SU-DHL-6 (cell line): ENCODE measurements around the gene TGFBRAP1.

ENCODE experiments used
- H2AFZ ChIP-seq: fragments of 200-600 bp; sonication (generic); 2 replicates; pipeline ENCODE4 v1.6.1; 2014; ENCODE audit warnings: low read depth, mild to moderate bottlenecking, moderate library complexity, mixed read lengths, antibody characterized with exemption, low read length; ENCODE audit not compliant: severe bottlenecking
- H3F3A ChIP-seq: fragments of 200-600 bp; shearing (Covaris generic); 2 replicates; pipeline ENCODE4 v1.6.0; 2016; ENCODE audit warnings: antibody characterized with exemption, mild to moderate bottlenecking; ENCODE audit not compliant: insufficient read depth
- H3K27ac ChIP-seq: fragments of 200-600 bp; sonication (generic); 2 replicates; pipeline ENCODE4 v1.5.1; 2016; ENCODE audit warnings: low read depth, mild to moderate bottlenecking, low read length, moderate library complexity, mixed read lengths
- H3K27me3 ChIP-seq: fragments of 200-600 bp; sonication (generic), shearing (Covaris generic); 2 replicates; pipeline ENCODE4 v1.6.0; 2014; ENCODE audit warnings: mild to moderate bottlenecking, low read length
- H3K36me3 ChIP-seq: fragments of 200-600 bp; sonication (generic); 2 replicates; pipeline ENCODE4 v1.6.1; 2014; ENCODE audit warnings: mild to moderate bottlenecking, low read length, mixed read lengths
- H3K4me2 ChIP-seq: fragments of 300-600, 200-600 bp; shearing (Covaris generic), sonication (generic); 2 replicates; pipeline ENCODE4 v1.6.0; 2014; ENCODE audit warnings: low read length, low read depth, mild to moderate bottlenecking; ENCODE audit not compliant: poor library complexity, severe bottlenecking
- H3K4me3 ChIP-seq: fragments of 200-600 bp; sonication (generic); 2 replicates; pipeline ENCODE4 v1.5.1; 2014; ENCODE audit warnings: antibody characterized with exemption, low read length, mild to moderate bottlenecking, mixed read lengths; ENCODE audit not compliant: insufficient read depth, poor library complexity, severe bottlenecking
- H3K79me2 ChIP-seq: fragments of 200-600 bp; sonication (generic); 2 replicates; pipeline ENCODE4 v1.6.1; 2014; ENCODE audit warnings: mild to moderate bottlenecking, low read length, moderate library complexity; ENCODE audit not compliant: insufficient read depth
- H3K9ac ChIP-seq: fragments of 200-600 bp; sonication (generic); 2 replicates; pipeline ENCODE4 v1.7.0; 2014; ENCODE audit warnings: mild to moderate bottlenecking, low read length
- H3K9me2 ChIP-seq: fragments of 200-600 bp; sonication (generic); replicated peaks from 2 replicates; pipeline ENCODE4 v1.6.1; 2014; ENCODE audit warnings: low read length; ENCODE audit not compliant: insufficient read depth
- H3K9me3 ChIP-seq: fragments of 200-600 bp; sonication (generic); 2 replicates; pipeline ENCODE4 v1.6.1; 2014; ENCODE audit warnings: low read length, mixed read lengths; ENCODE audit not compliant: insufficient read depth
- H4K20me1 ChIP-seq: fragments of 200-600 bp; sonication (generic); 2 replicates; pipeline ENCODE4 v1.6.1; 2014; ENCODE audit warnings: low read depth, mild to moderate bottlenecking, antibody characterized with exemption, low read length, moderate library complexity, mixed read lengths
- CTCF ChIP-seq: fragments of 200-600 bp; sonication (generic); IDR thresholded peaks from one replicate; pipeline ENCODE4 v1.5.1; 2017; ENCODE audit warnings: antibody characterized with exemption, mild to moderate bottlenecking, low read length, moderate library complexity; ENCODE audit not compliant: insufficient read depth, poor library complexity, severe bottlenecking
- EZH2phosphoT487 ChIP-seq: fragments of 200-600 bp; sonication (generic), shearing (Covaris generic); conservative IDR thresholded peaks from 2 replicates; pipeline ENCODE4 v1.6.1; 2018; ENCODE audit warnings: mild to moderate bottlenecking, antibody characterized with exemption, low read length, moderate library complexity, mixed read lengths

Gene TGFBRAP1

GRCh38 chr2:105371810-105372209, 42.3 kb upstream of the TGFBRAP1 start:
- no peak overlapping the region for H3K4me2 ChIP-seq

DNA sequence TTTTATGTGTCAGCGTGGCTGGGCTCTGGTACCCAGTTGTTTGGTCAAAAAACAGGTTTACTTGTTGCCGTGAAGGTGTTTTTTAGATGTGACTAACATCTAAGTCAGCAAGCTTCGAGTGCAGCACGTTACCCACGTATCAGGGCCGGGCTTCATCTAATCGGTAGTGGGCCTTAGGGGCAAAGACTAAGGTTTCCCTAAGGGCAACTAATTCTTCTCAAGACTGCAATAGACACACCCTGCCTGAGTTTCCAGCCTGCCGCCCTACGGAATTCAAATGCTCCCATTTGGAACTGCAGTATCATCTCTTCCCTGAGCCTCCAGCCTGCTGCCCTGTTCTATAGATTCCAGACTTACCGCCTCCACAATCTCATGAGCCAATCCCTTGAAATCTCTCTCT, 41.6 kb upstream of the TGFBRAP1 start:
- H3K9ac ChIP-seq = no peak overlapping the region
- no peak overlapping the region for H2AFZ ChIP-seq
- H3K9me3 ChIP-seq = no peaks in the 10 kb centered on the region
- H3K79me2 ChIP-seq = no peaks in the 10 kb centered on the region
- TF ChIP-seq EZH2phosphoT487 (no peak), CTCF (no peak)
- no peak overlapping the region for H3K4me2 ChIP-seq
- H3K27ac ChIP-seq = no peak overlapping the region
- no peak overlapping the region for H3K4me3 ChIP-seq
- no peaks in the 10 kb centered on the region for H3F3A ChIP-seq
- H3K9me2 ChIP-seq = no peaks in the 10 kb centered on the region
- no peaks in the 10 kb centered on the region for H4K20me1 ChIP-seq
- H3K36me3 ChIP-seq = no peaks in the 10 kb centered on the region
- no peaks in the 10 kb centered on the region for H3K27me3 ChIP-seq

More at GRCh38 chr2:105371810-105372209, 42.3 kb upstream of the TGFBRAP1 start:
- Histone ChIP-seq H3K9ac (no peak overlapping the region), H3K9me3 (no peaks in the 10 kb centered on the region), H3K27ac (no peak overlapping the region), H3K4me3 (no peak overlapping the region), H3K36me3 (no peaks in the 10 kb centered on the region), H3K9me2 (no peaks in the 10 kb centered on the region), H4K20me1 (no peaks in the 10 kb centered on the region), H3K79me2 (no peaks in the 10 kb centered on the region), H2AFZ (no peak overlapping the region), H3F3A (no peaks in the 10 kb centered on the region), H3K27me3 (no peaks in the 10 kb centered on the region)
- TF ChIP-seq EZH2phosphoT487 = no peak
- no peak for TF ChIP-seq CTCF

DNA sequence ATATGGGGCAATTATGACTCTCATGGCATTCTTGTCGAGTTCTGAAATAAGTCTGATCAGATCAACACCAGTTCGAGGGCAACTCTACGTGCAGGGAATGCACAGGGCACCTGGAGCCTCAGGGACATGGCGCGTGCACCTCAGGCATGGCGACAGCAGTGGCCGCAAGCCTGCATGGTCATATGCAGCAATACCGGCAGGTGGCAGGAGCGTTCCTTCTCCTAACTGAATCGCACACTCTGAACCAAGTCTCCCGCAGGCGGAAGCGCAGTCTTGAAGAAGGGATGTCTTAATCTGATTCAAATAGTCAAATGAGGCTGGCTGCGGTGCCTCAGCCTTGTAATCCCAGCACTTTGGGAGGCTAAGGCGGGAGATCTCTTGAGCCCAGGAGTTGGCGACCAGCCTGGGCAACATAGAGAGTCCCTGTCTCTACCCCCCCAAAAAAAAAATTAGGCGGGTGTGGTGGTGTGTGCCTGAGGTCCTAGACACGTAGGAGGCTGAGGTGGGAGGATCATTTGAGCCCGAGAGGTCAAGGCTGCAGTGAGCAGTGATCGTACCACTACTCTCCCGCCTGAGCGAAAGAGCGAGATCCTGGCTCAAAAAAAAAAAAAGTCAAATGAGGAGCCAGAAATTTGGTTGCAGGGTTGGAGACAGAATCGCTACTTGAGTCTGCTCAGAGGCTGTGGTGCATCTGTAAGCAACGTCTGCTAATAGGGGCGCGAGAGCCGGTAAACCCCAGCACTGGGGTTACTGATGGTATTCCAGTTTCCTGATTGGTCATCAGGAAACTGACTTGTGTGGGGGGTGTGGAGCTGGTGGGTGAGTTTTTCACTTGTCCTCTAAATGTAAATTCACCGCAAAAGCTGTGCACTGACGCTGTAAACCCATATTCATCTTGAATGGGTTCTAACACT, 40.5 kb upstream of the TGFBRAP1 start:
- Histone ChIP-seq H3F3A (no peaks in the 10 kb centered on the region), H4K20me1 (no peaks in the 10 kb centered on the region), H3K27ac (no peak overlapping the region), H3K4me3 (no peak overlapping the region), H3K9ac (no peak overlapping the region), H3K79me2 (no peaks in the 10 kb centered on the region), H3K27me3 (no peaks in the 10 kb centered on the region), H2AFZ (peak overlapping the region; percentile 63), H3K9me3 (no peaks in the 10 kb centered on the region), H3K9me2 (no peaks in the 10 kb centered on the region), H3K36me3 (no peaks in the 10 kb centered on the region), H3K4me2 (peak overlapping the region; percentile 39)
- peak; percentile 58 for TF ChIP-seq CTCF
- TF ChIP-seq EZH2phosphoT487 = no peak
